Colonic mucosa (tissue), 4 donors: ENCODE measurements around the gene AK8. TPM values are rescaled to one million over a fixed set of nuclear protein-coding genes. Genes with fewer than 3 reads are reported as not detected.

Experiments used
- DNase-seq: peaks from one replicate; pipeline ENCODE4 v3.0.0-alpha.2; 2020
- H3K27ac ChIP-seq: fragments of 200-600 bp; one replicate; pipeline ENCODE4 v1.8.0; 2021
- H3K27me3 ChIP-seq: fragments of 200-600 bp; one replicate; pipeline ENCODE4 v1.8.0; 2021
- H3K36me3 ChIP-seq: fragments of 200-600 bp; one replicate; pipeline ENCODE4 v1.8.0; 2021
- H3K4me1 ChIP-seq: fragments of 200-600 bp; one replicate; pipeline ENCODE4 v1.8.0; 2021; ENCODE audit warnings: mild to moderate bottlenecking
- H3K4me3 ChIP-seq: fragments of 200-600 bp; one replicate; pipeline ENCODE4 v1.8.0; 2021
- H3K9ac ChIP-seq, 2 donors: one replicate each; pipeline ENCODE4 v1.7.0; 2013; ENCODE audit warnings: control low read depth in 2 of 2, low read depth in 2 of 2, low read length in 2 of 2
- H3K9me3 ChIP-seq: fragments of 200-600 bp; one replicate; pipeline ENCODE4 v1.8.0; 2021
- intact Hi-C: fragments of 100-400 bp; cut with DNase I; formaldehyde crosslinking; loops from one replicate; pipeline ENCODE4 v1.14.1; 2022
- total RNA-seq, 2 donors: library from RNA; stranded (reverse); fragmentation: NEBNext Ultra II Directional in 1 of 2; extraction: Animal tissue kit (Norgen Biotek cat#: 25700) in 1 of 2; gene quantifications; one replicate each; pipeline ENCODE4 v1.2.1, GENCODE V29; 2021
- TF ChIP-seq, protein P1 (sequence below): fragments of 200-600 bp; IDR thresholded peaks from one replicate; pipeline ENCODE4 v1.8.0; 2022; ENCODE audit warnings: antibody characterized with exemption, mild to moderate bottlenecking
- donor health status: healthy.
- donor health status: DM: no; HTN: no; CAD: no.
- donor health status: DM: no; HTN: no; CAD: no.

Gene AK8
- total RNA-seq, 2 donors from 2014 or later: 0.16 to 0.59 TPM

DNA sequence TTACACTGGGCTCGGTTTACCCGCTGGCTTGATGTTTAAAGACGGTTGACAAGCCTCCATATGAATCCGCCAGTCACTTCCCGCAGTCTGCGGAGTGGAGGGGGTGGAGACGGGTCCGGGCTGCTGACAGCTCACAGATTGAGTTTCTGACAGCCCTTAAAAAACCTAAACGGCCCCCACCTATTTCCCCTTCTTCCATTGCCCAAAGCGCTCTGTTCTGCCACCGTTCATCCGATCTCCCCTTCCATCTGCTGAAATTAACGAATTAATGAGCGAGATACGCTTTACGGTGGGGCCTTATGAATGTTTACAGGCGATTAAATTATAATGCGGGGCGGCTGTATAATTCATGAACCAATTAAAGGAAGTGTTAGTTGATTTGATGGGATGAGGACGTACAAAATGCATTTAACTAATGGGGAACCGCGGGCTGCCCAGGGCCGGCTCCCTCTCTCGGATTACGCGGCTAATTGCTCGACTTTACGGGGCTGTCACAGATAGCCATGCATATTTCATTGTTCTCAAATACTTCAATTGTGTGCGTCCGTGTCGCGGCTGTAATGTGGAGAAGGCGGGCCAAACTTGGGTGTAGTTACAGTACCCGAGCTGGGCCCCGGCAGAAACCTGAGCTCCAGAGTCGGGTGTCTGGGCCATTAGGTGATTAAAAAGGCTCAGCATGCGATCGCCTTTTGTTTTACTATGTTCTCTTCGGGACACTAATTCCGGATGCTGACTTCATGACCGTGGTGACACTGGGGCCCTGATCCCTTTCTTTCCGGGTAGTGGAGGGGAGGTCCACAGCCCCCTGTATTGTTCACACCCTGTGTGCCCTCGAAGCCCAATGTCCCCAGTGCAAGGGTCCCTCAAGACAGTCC, 133.0 kb downstream of the AK8 start:
- H3K27ac ChIP-seq: no peak overlapping the region
- TF ChIP-seq, protein P1, sequence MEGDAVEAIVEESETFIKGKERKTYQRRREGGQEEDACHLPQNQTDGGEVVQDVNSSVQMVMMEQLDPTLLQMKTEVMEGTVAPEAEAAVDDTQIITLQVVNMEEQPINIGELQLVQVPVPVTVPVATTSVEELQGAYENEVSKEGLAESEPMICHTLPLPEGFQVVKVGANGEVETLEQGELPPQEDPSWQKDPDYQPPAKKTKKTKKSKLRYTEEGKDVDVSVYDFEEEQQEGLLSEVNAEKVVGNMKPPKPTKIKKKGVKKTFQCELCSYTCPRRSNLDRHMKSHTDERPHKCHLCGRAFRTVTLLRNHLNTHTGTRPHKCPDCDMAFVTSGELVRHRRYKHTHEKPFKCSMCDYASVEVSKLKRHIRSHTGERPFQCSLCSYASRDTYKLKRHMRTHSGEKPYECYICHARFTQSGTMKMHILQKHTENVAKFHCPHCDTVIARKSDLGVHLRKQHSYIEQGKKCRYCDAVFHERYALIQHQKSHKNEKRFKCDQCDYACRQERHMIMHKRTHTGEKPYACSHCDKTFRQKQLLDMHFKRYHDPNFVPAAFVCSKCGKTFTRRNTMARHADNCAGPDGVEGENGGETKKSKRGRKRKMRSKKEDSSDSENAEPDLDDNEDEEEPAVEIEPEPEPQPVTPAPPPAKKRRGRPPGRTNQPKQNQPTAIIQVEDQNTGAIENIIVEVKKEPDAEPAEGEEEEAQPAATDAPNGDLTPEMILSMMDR: no peak

DNA sequence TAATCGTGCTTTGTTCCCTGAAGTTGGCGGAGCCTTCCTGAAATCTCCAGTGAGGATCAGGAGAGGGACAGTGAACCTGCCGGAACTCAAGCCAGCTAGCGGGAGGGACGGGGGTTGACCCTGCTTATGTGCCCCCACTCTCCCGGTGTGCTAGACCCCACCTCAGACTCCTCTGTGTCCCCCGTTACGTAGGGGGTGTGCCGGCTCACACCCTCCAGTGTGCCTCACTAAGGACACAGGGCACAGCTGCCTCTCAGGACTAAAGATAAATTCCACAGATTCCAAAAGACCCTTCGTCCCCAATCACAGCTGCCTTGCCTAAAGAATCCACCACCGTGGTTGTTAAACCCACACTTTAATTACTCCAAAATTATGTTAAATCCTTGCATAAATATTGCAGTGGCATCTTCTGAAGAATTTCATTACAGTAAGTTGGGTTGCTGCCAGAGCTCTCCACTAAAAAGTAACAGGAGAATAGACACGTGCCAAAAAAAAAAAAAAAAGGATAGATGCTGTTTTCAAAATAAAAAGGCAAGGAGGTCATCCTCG, 134.1 kb downstream of the AK8 start:
- H3K27me3 ChIP-seq: peaks cover 13% of the 10 kb centered on the region

More for the DNA sequence above, 133.0 kb downstream of the AK8 start:
- Histone ChIP-seq H3K36me3 (no peaks in the 10 kb centered on the region), H3K4me1 (no peaks in the 10 kb centered on the region), H3K9me3 (no peaks in the 10 kb centered on the region), H3K9ac (no peak overlapping the region), H3K27me3 (peaks cover 13% of the 10 kb centered on the region), H3K4me3 (no peak overlapping the region)
- DNase-seq: no peak
- intact Hi-C loops: no loop called here

DNA sequence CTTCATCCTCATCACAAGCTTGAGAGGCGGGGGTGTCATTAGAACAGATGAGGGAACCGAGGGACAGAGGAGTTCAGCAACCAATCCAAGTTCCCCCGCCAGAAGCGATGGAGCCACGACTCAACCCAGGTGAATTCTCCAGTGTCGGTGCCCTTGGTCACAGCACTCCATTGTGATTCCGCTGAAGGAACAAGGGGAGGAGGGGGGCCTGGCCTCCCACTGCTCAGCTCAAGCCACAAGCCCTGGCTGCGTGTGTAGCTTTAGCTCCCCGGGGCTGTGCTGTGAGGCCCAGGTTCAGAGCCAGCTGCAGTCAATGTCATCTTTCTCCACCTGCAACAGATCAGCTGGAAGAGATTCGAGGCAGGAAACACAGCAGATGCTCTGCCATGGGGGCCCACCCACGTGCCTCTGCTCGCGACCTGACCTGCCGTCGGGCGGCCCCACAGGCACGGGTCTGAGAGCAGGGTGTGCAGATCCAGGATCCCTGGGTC, 135.2 kb downstream of the AK8 start:
- no peaks in the 10 kb centered on the region for H3K36me3 ChIP-seq
- no peaks in the 10 kb centered on the region for H3K4me1 ChIP-seq
- peaks cover 13% of the 10 kb centered on the region for H3K27me3 ChIP-seq
- no peak overlapping the region for H3K4me3 ChIP-seq
- H3K27ac ChIP-seq: no peak overlapping the region
- DNase-seq: no peak
- no peaks in the 10 kb centered on the region for H3K9me3 ChIP-seq
- TF ChIP-seq, protein P1: no peak
- no peak overlapping the region for H3K9ac ChIP-seq
- intact Hi-C loops: no loop called here

More for the DNA sequence above, 134.1 kb downstream of the AK8 start:
- Histone ChIP-seq H3K4me3 (no peak overlapping the region), H3K36me3 (no peaks in the 10 kb centered on the region), H3K9me3 (no peaks in the 10 kb centered on the region), H3K27ac (no peak overlapping the region), H3K9ac (no peak overlapping the region), H3K4me1 (no peaks in the 10 kb centered on the region)
- intact Hi-C loops: no loop called here
- TF ChIP-seq, protein P1: no peak
- no peak for DNase-seq

DNA sequence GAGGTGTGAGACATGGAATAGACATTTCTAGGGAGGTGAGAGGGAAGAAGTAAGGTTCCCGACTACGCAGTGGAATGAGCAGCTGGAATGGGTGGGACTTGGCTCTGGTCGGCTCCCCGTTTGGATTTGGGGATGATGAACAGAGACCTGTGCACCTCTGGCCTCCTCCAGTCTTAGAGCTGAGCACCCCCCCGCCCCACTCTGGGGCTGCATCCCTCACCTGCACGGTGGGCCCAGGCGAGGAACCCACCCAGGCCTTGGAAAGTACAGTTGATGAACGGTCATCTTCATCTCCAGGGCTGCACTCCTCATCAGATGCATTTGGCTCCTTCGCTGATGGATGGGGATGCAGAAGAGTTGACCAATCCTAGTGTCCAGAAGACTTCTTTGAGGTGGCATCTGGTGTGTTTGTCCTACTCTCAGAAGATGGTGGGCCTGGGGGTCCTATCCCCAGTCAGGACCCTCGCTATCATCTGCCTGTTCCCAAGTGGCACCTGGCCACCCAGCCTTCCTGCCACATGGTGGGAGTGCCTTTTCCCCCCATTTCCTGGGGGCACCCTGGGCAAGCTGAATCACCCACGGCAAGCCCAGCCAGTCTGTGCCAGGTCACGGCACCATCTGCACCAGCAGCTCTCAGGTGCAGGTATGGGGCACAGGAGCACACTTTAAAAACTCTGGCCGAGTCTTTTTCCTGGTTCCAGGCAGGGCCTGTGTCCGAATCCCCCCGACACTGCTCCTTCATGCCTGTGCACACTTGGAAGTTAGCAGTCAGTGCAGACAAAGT, 137.4 kb downstream of the AK8 start:
- Histone ChIP-seq H3K9me3 (no peaks in the 10 kb centered on the region), H3K9ac (no peak overlapping the region), H3K27me3 (peaks cover 8% of the 10 kb centered on the region), H3K36me3 (no peaks in the 10 kb centered on the region), H3K4me3 (no peak overlapping the region), H3K27ac (no peak overlapping the region), H3K4me1 (no peaks in the 10 kb centered on the region)
- intact Hi-C loops: no loop called here
- TF ChIP-seq, protein P1: no peak
- DNase-seq: no peak

DNA sequence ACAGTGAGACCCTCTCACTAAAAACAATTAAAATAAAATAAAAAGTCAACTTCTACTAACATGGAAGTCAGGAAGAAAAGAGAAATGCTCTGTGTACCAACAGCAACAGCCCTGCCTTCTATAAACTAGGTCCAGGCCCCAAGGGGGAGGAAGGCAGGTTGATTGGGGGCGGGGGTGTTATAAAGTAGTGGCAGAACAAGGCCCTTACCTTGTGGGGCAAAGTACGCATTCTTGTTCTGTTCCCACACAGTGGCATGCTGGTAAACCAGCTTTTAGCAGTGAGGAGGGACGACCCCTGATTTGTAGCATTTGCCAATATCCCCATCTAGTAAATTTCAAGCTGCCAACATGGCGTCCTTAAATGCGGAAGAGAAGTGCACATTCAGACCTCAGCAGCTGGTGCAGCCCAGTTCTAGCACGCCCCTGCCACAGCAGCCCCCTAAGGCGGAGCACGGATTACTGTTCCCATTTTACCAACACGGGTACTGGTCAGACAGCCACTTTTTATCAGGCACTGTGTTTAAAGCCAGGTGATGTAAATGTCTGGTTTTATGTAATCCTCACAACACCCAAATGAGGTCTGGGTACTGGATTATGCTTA, 138.3 kb downstream of the AK8 start:
- Histone ChIP-seq H3K9me3 (no peaks in the 10 kb centered on the region), H3K27me3 (peaks cover 8% of the 10 kb centered on the region), H3K27ac (no peak overlapping the region), H3K4me3 (no peak overlapping the region), H3K4me1 (no peaks in the 10 kb centered on the region), H3K36me3 (no peaks in the 10 kb centered on the region), H3K9ac (no peak overlapping the region)
- DNase-seq: peak; percentile 38
- intact Hi-C loops: no loop called here
- TF ChIP-seq, protein P1: no peak
